H1 (cell line): ENCODE data around the gene CA5A. TPM values are rescaled to one million over a fixed set of nuclear protein-coding genes. Genes with fewer than 3 reads are reported as not detected.
"Not testable (repeated sequence)": the region's sequence is repeated elsewhere in the genome, so short reads cannot be mapped to it uniquely, and the experiment has no call there.

ENCODE experiments used
- CTCF ChIA-PET: fragments of 300-600 bp; sonication (Branson Sonifier 250); formaldehyde crosslinking; loops from one replicate; lab custom pipeline; 2021; ENCODE audit not compliant: partially characterized antibody; lab: Charles Lee
- POLR2A ChIA-PET: fragments of 300-600 bp; sonication (Branson Sonifier 250); formaldehyde crosslinking; loops from one replicate; lab custom pipeline; 2021; ENCODE audit warnings: inconsistent platforms; ENCODE audit not compliant: partially characterized antibody; lab: Charles Lee
- DNase-seq, 2 experiments: peaks; one replicate each; pipeline versions ENCODE4 v3.0.0 to v3.0.0-alpha.2; 2010 to 2022; ENCODE audit warnings: low spot score in 2 of 2, low read depth in 1 of 2, mixed read lengths in 1 of 2
- FAIRE-seq: peaks from 2 replicates; lab custom pipeline; 2011; peaks lifted over from hg19 to GRCh38; lab: Jason Lieb, UNC
- H2AFZ ChIP-seq: 2 replicates; pipeline ENCODE4 v1.8.1; 2012; ENCODE audit warnings: low read length, inconsistent platforms
- H2AK5ac ChIP-seq: 2 replicates; pipeline ENCODE4 v1.6.1; 2013; ENCODE audit warnings: low read depth, low read length
- H2BK120ac ChIP-seq: replicated peaks from 2 replicates; pipeline ENCODE3; 2013; ENCODE audit warnings: low read depth, low read length, inconsistent platforms
- H2BK12ac ChIP-seq: 2 replicates; pipeline ENCODE4 v1.6.1; 2013; ENCODE audit warnings: low read depth, low read length
- H2BK15ac ChIP-seq: 2 replicates; pipeline ENCODE4 v1.6.1; 2013; ENCODE audit warnings: low read length
- H2BK20ac ChIP-seq: 2 replicates; pipeline ENCODE4 v1.6.1; 2013; ENCODE audit warnings: low read length
- H2BK5ac ChIP-seq: 2 replicates; pipeline ENCODE4 v1.6.1; 2013; ENCODE audit warnings: low read depth, low read length
- H3K14ac ChIP-seq: 2 replicates; pipeline ENCODE4 v1.6.1; 2013; ENCODE audit warnings: inconsistent platforms; ENCODE audit not compliant: insufficient read length
- H3K18ac ChIP-seq: 2 replicates; pipeline ENCODE4 v1.6.1; 2013; ENCODE audit warnings: low read length; ENCODE audit errors: extremely low read depth
- H3K23ac ChIP-seq: 2 replicates; pipeline ENCODE4 v1.6.1; 2013; ENCODE audit warnings: inconsistent platforms; ENCODE audit not compliant: insufficient read length
- H3K23me2 ChIP-seq: 2 replicates; pipeline ENCODE4 v1.6.1; 2013; ENCODE audit warnings: low read depth, low read length
- H3K27ac ChIP-seq: 2 replicates; pipeline ENCODE4 v1.6.1; 2011; ENCODE audit warnings: low read depth, low read length, inconsistent platforms
- H3K27me3 ChIP-seq, 4 experiments: replicated peaks in 1 of 4; 1 replicate in 1 of 4; 2 replicates in 3 of 4; pipeline versions ENCODE4 v1.6.1 to v1.8.1; 2011 to 2013; ENCODE audit warnings: low read length in 3 of 4, mild to moderate bottlenecking in 3 of 4, inconsistent platforms in 2 of 4, mixed read lengths in 2 of 4, moderate library complexity in 1 of 4; ENCODE audit not compliant: control insufficient read depth in 3 of 4, insufficient read depth in 3 of 4; ENCODE audit errors: extremely low read depth in 1 of 4
- H3K36me3 ChIP-seq, 4 experiments: 2 replicates each; pipeline versions ENCODE4 v1.6.1 to v1.8.1; 2011 to 2013; ENCODE audit warnings: mild to moderate bottlenecking in 4 of 4, low read length in 3 of 4, moderate library complexity in 2 of 4, control low read depth in 1 of 4, inconsistent platforms in 1 of 4; ENCODE audit not compliant: insufficient read depth in 4 of 4, control insufficient read depth in 2 of 4
- H3K4ac ChIP-seq: replicated peaks from 2 replicates; pipeline ENCODE3; 2013; ENCODE audit warnings: low read length, low read depth, mixed read lengths, inconsistent platforms; ENCODE audit not compliant: insufficient read length
- H3K4me1 ChIP-seq, 4 experiments: replicated peaks in 1 of 4; 1 replicate in 1 of 4; 2 replicates in 3 of 4; pipeline versions ENCODE4 v1.6.1 to v1.8.1; 2011 to 2013; ENCODE audit warnings: low read length in 3 of 4, inconsistent platforms in 2 of 4, mixed read lengths in 1 of 4; ENCODE audit not compliant: insufficient read depth in 4 of 4, control insufficient read depth in 3 of 4
- H3K4me2 ChIP-seq, 2 experiments: 2 replicates each; pipeline versions ENCODE4 v1.6.1 to v1.8.1; 2011 to 2013; ENCODE audit warnings: low read depth in 2 of 2, low read length in 2 of 2, control low read depth in 1 of 2, inconsistent platforms in 1 of 2, mild to moderate bottlenecking in 1 of 2; ENCODE audit not compliant: insufficient read depth in 1 of 2
- H3K4me3 ChIP-seq, 4 experiments: fragments of 200-600, 300-600 bp in 1 of 4; sonication (generic), shearing (Covaris generic), sonication (Bioruptor Twin) in 1 of 4; 2 replicates each; pipeline versions ENCODE4 v1.5.1 to v1.8.1; 2011 to 2016; ENCODE audit warnings: low read length in 4 of 4, low read depth in 3 of 4, control low read depth in 2 of 4, inconsistent platforms in 2 of 4, mild to moderate bottlenecking in 2 of 4, mixed read lengths in 1 of 4, moderate library complexity in 1 of 4; ENCODE audit not compliant: insufficient read depth in 2 of 4; ENCODE audit errors: extremely low read depth in 1 of 4
- H3K56ac ChIP-seq: replicated peaks from 2 replicates; pipeline ENCODE3; 2013; ENCODE audit warnings: low read depth, mild to moderate bottlenecking, mixed read lengths, low read length, inconsistent platforms; ENCODE audit not compliant: insufficient read length
- H3K79me1 ChIP-seq: 2 replicates; pipeline ENCODE4 v1.6.1; 2013; ENCODE audit warnings: low read depth, low read length, control low read depth
- H3K79me2 ChIP-seq, 2 experiments: 2 replicates each; pipeline versions ENCODE4 v1.6.1 to v1.8.1; 2012 to 2013; ENCODE audit warnings: low read length in 2 of 2, mild to moderate bottlenecking in 2 of 2, inconsistent platforms in 1 of 2; ENCODE audit not compliant: insufficient read depth in 2 of 2, control insufficient read depth in 1 of 2
- H3K9ac ChIP-seq, 4 experiments: replicated peaks in 1 of 4; 1 replicate in 1 of 4; 2 replicates in 3 of 4; pipeline versions ENCODE4 v1.6.1 to v1.8.1; 2011 to 2013; ENCODE audit warnings: low read depth in 3 of 4, low read length in 3 of 4, control low read depth in 2 of 4, mild to moderate bottlenecking in 2 of 4, moderate library complexity in 2 of 4, inconsistent platforms in 1 of 4; ENCODE audit errors: extremely low read depth in 1 of 4
- H3K9me3 ChIP-seq, 2 experiments: 2 replicates each; pipeline versions ENCODE4 v1.6.1 to v1.8.1; 2012 to 2013; ENCODE audit warnings: mild to moderate bottlenecking in 2 of 2, moderate library complexity in 2 of 2, control low read depth in 1 of 2, inconsistent platforms in 1 of 2, low read depth in 1 of 2, low read length in 1 of 2, mixed read lengths in 1 of 2; ENCODE audit not compliant: insufficient read depth in 2 of 2
- H4K20me1 ChIP-seq, 2 experiments: replicated peaks in 1 of 2; 2 replicates each; pipeline versions ENCODE3 to v1.8.1; 2011 to 2013; ENCODE audit warnings: inconsistent platforms in 2 of 2, low read length in 2 of 2, mild to moderate bottlenecking in 1 of 2; ENCODE audit not compliant: insufficient read depth in 2 of 2, control insufficient read depth in 1 of 2
- H4K5ac ChIP-seq: 2 replicates; pipeline ENCODE4 v1.6.1; 2013; ENCODE audit warnings: low read length, low read depth, mixed read lengths, inconsistent platforms; ENCODE audit not compliant: insufficient read length
- H4K8ac ChIP-seq: 2 replicates; pipeline ENCODE4 v1.8.0; 2013; ENCODE audit warnings: mild to moderate bottlenecking, moderate library complexity, low read length, inconsistent platforms; ENCODE audit not compliant: insufficient read depth; ENCODE audit errors: extremely low read depth
- H4K91ac ChIP-seq: replicated peaks from 2 replicates; pipeline ENCODE3; 2013; ENCODE audit warnings: low read length, mixed read lengths, inconsistent platforms; ENCODE audit not compliant: insufficient read length
- CTCF ChIP-seq, 3 experiments: IDR thresholded peaks; 1 replicate in 2 of 3; 2 replicates in 1 of 3; pipeline versions ENCODE4 v1.5.1 to v1.6.1; 2011; ENCODE audit warnings: low read length in 3 of 3, mild to moderate bottlenecking in 3 of 3, inconsistent platforms in 2 of 3, low read depth in 1 of 3, moderate library complexity in 1 of 3; ENCODE audit not compliant: insufficient read depth in 1 of 3; ENCODE audit errors: control extremely low read depth in 1 of 3
- WGBS, 2 experiments: shearing (Covaris generic) in 1 of 2; methylation state at CpG; one replicate each; pipeline versions ENCODE4 v1.1.6 to v1.1.7; 2013 to 2015; ENCODE audit warnings: low lambda C conversion rate in 2 of 2, mixed read lengths in 2 of 2, inconsistent platforms in 1 of 2, low coverage in 1 of 2, missing lambda C conversion rate in 1 of 2; ENCODE audit not compliant: insufficient replicate concordance in 2 of 2, insufficient coverage in 1 of 2, insufficient read length in 1 of 2; ENCODE audit errors: extremely low coverage in 1 of 2, missing lambda C conversion rate in 1 of 2; 5-methylcytosine and 5-hydroxymethylcytosine counted together
- polyA plus RNA-seq, 7 experiments: library from polyadenylated mRNA; depleted of rRNA in 3 of 7; stranded (reverse) in 5 of 7; unstranded in 2 of 7; fragments of >200 nt in 5 of 7; fragments of 200-250 nt in 2 of 7; gene quantifications; 1 replicate in 5 of 7; 2 replicates in 1 of 7; 4 replicates in 1 of 7; pipeline versions ENCODE4 v1.2.1 to v1.2.3, GENCODE V29; 2011 to 2013; ENCODE audit warnings: missing spikeins in 2 of 7, mixed read lengths in 2 of 7
- total RNA-seq: library from RNA; stranded (reverse); fragmentation: NEBNext Ultra II Directional; extraction: Animal tissue kit (Norgen Biotek cat#: 25700); gene quantifications from 2 replicates; pipeline ENCODE4 v1.2.1, GENCODE V29; 2021

The CA5A gene
- total and polyA plus RNA-seq, 2 of the 8 experiments (the other 6 are each of a cell fraction or from before 2014, with no cell fraction given): not detected

GRCh38 chr16:87904963-87905362, 31.4 kb downstream of the CA5A start:
- peak in 2 of 3 experiments; percentile 2 to 12; a peak in 2 of 4 replicates for TF ChIP-seq CTCF (IDR thresholded peaks at IDR 0.05; ENCODE audit: control extremely low read depth in 1 of 3, insufficient read depth in 1 of 3, low read depth in 1 of 3, low read length in 3 of 3)
- H3K79me1 ChIP-seq, H2AFZ ChIP-seq, H2BK120ac ChIP-seq, H2BK15ac ChIP-seq, H3K9ac ChIP-seq, H3K56ac ChIP-seq, H4K5ac ChIP-seq, H4K8ac ChIP-seq, H3K27ac ChIP-seq, H2BK5ac ChIP-seq, H3K18ac ChIP-seq, H3K79me2 ChIP-seq, H3K4me3 ChIP-seq, H3K4me2 ChIP-seq, FAIRE-seq, H3K23ac ChIP-seq, H3K9me3 ChIP-seq, H3K14ac ChIP-seq, H2BK12ac ChIP-seq, H3K4ac ChIP-seq, H3K4me1 ChIP-seq, H3K23me2 ChIP-seq, H2BK20ac ChIP-seq, H4K20me1 ChIP-seq, H4K91ac ChIP-seq, DNase-seq, H3K27me3 ChIP-seq, H2AK5ac ChIP-seq, H3K36me3 ChIP-seq: not testable (repeated sequence)
- CTCF ChIA-PET: interaction anchor here (0.8 to 5.4 kb wide), 12 partner anchors 9 to 136 kb away, joined by 3 to 44 read pairs (median 6); no protein-coding TSS in a partner anchor
- POLR2A ChIA-PET: interaction anchor here (0.6 to 1.2 kb wide), 3 partner anchors 38 to 95 kb away, joined by 3 read pairs; no protein-coding TSS in a partner anchor
- WGBS, 2 experiments: 77% methylated on average over 4 of the region's 5 CpGs; no CpG with 5 or more reads in 1 of the 2 experiments
